T47D (cell line): Measurements from ENCODE around the gene LIX1.
"Not testable (repeated sequence)": the region's sequence is repeated elsewhere in the genome, so short reads cannot be mapped to it uniquely, and the experiment has no call there.

Source experiments
- DNase-seq, 2 experiments: peaks; one replicate each; pipeline versions ENCODE4 v3.0.0 to v3.0.0-alpha.2; 2011 to 2012; ENCODE audit warnings: low read depth in 1 of 2, low spot score in 1 of 2
- JUND ChIP-seq: IDR thresholded peaks from 2 replicates; pipeline ENCODE4 v1.6.1; 2012; ENCODE audit warnings: low read depth
- in situ Hi-C: cut with HindIII; loops from 2 replicates; pipeline ENCODE4 v1.10.0; 2016; ENCODE audit warnings: low sequenced_read_pairs, low pct_unique_long_range_greater_than_20kb

The LIX1 gene

GRCh38 chr5:97142521-97143254 is at the start of gene LIX1:
Gene LIX1, minus strand, starts transcription at chr5:97142611. Its CDS starts 35 bp downstream, at chr5:97142576.
- peak; percentile 16 to 68 for DNase-seq
- in situ Hi-C loops, result no loop called here
- TF ChIP-seq JUND, result no peak

DNA sequence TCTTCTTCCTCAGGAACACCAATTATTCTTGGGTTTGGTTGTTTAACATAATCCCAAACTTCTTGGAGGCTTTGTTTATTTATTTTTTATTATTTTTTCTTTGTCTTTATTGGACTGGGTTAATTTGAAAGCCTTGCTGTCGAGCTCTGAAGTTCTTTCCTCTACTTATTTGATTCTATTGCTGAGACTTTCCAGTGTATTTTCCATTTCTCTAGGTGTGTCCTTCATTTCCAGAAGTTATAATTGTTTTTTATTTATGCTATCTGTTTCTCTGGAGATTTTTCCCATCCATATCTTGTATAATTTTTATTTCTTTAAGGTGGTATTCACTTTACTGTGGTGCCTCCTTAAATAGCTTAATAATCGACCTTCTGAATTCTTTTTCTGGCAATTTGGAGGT is 49.5 kb upstream of the LIX1 start:
- no peak for DNase-seq
- in situ Hi-C loops, result no loop called here
- no peak for TF ChIP-seq JUND

GRCh38 chr5:97189523-97189922 is 47.1 kb upstream of the LIX1 start:
- DNase-seq, in situ Hi-C loops: not testable (repeated sequence)

DNA sequence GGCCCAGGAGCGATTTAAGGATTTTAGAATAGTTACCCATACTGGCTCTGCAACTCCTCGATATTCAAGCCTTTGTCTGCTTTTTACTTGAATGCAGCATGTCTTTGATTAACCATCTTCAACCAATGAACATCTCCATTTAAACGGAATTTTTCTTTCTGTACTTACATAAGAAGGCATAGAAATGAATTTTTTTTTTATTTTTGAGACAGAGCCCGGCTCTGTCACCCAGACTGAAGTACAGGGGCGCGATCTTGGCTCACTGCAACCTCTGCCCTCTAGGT is 41.5 kb upstream of the LIX1 start:
- TF ChIP-seq JUND, result no peak
- no peak for DNase-seq
- in situ Hi-C loops, result no loop called here

- in situ Hi-C loops, result no loop called here
- DNase-seq, result peak; percentile 69 to 98
These were observed 40.9 kb upstream of the LIX1 start, which contains the start of gene RIOK2 for GRCh38 chr5:97183100-97183929. Gene RIOK2, minus strand, starts transcription at chr5:97183247. Its CDS starts 56 bp downstream, at chr5:97183191.

DNA sequence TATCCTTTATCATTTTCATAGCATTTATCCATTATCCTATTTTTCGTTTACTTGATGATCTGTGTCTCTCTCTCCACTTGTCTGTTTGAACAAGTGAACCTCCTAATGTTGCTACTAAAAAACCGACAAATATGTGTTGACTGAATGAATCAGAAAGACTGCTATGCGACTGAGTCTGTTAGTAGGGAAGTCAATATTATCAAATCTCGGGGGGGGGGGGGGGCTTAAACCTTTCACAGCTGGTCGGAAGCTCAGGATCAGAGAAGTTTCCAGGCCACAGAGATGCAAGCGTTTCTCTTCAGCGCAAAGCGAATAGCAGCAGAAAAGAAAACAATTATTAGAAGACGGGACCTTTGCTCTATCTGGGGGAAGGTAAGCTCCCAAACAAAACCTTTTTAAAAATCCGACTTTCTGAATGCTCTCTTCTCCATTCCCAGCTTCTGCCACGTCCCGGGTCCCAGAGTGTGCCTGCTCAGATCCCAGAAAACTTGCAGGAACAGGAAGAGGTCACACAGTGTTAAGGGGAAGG is 40.2 kb upstream of the LIX1 start:
- in situ Hi-C loops, result no loop called here
- TF ChIP-seq JUND, result no peak
- no peak for DNase-seq

More at GRCh38 chr5:97183100-97183929, 40.9 kb upstream of the LIX1 start, which contains the start of gene RIOK2:
- peak; percentile 50; the same call in 1 of the 2 replicates for TF ChIP-seq JUND

DNA sequence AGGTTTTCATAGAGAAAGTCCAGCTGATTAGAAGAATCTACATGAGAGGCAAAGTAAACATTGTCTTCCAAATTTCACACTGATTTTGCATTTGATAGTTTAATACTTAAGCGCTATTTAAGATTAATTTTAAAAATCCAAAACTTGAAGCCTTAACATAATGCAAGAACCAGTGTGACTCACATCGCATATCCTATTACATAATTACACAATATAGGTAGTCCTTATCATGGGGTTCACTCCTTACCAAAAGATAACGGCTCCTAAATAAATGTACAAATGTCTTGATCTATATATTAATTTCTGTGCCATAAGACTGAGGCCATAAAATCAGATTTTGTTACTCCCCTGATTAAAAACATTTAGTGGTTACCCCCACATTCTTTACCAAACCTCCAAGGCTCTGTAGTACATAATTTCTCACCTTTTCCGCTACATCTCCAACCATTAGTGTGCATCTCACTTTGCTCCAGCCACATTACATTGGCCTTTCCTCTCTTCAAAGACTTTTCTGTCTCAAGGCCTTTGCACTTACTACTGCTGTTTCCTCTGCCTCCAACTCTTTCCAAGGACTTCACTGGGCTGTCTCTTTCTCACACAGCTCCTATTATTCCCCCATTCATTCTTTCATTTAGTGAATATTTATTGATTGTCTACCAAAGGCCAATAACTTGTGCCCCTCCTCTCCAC is 39.6 kb upstream of the LIX1 start:
- DNase-seq, result no peak
- no peak for TF ChIP-seq JUND
- in situ Hi-C loops, result no loop called here

DNA sequence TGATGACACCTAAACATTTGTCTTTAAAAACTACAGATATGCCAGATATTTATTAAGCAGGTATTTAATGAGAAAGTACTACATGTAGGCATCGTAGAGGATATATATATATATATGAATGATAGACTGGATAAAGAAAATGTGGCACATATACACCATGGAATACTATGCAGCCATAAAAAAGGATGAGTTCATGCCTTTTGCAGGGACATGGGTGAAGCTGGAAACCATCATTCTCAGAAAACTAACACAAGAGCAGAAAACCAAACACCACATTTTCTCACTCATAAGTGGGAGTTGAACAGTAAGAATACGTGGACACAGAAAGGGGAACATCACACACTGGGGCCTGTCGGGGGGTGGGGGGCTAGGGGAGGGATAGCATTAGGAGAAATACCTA is 37.0 kb upstream of the LIX1 start:
- DNase-seq, in situ Hi-C loops: not testable (repeated sequence)

DNA sequence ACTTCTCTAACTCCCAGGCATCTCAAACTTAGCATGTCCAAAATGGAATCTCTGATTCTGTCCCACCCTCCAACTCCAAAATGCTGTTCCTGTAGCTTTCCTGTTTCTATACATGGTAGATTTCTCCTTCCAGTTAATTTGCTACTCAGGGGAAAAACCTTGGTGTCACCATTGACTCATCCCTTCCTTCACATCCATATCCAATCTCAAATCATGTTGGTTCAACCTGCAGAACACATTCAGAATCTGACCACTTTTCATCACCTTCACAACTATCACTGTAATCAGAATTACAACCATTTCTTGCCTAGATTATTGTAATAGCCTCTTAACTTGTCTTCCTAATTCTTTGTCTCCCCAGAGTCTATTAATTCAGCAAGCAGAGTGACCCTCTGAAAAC is 29.8 kb upstream of the LIX1 start:
- in situ Hi-C loops, result no loop called here
- no peak for DNase-seq
- TF ChIP-seq JUND, result no peak

DNA sequence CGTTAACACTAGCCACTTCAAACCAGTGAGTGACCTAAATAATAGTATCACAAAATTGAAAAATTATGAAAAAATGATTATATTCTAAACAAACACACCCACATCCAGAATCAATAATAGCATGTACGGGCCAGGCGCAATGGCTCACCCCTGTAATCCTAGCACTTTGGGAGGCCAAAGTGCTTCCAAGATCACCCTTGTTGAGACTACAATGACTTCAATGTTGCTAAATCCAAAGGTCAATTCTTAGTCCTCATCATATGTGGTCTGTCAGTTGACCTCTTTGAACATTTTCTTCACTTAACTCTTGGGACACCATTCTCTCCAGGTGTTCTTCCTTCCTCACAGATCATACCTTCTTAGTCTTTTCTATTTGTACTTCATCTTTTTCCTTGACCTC is 29.3 kb upstream of the LIX1 start:
- no peak for DNase-seq
- in situ Hi-C loops, result no loop called here
- no peak for TF ChIP-seq JUND

DNA sequence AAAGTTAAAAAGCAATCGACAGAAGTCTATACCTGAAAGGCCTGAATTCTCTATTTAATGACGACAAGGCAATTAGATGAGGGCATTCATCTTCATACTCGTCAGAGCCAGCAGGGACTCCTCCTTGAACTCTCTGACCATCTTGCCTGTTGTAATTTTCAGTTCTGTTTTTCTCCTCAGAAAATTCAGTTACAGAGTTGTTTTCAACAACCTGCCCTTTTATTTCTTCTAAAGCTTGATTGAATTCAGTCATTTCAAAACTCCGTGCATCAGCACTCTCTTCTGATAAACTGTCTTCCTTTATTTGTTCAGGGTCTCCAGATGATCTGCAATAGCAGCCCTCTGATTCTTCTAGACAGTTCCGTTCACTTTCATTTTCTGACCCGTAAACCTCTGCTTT is 25.0 kb upstream of the LIX1 start:
- in situ Hi-C loops, result no loop called here
- TF ChIP-seq JUND, result no peak
- no peak for DNase-seq

DNA sequence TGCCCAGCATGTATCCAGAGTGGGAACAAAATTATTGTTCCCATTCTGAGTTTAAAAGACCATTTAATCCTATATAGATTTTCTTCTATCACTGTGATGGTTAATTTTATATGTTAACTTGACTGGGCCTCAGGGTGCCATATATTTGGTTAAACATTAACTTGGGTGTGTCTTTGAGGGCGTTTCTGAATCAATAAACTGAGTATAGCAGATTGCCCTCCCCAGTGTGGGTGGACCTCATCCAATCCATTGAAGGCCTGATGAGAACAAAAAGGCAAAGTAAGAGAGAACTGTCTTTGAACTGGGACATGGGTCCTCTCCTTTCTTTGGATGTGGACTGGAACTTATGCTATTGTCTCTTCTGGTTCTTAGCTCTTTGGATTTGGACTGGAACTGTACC is 23.3 kb upstream of the LIX1 start:
- in situ Hi-C loops, result no loop called here
- no peak for DNase-seq
- no peak for TF ChIP-seq JUND

- in situ Hi-C loops, result no loop called here
- no peak for TF ChIP-seq JUND
These were observed 22.4 kb upstream of the LIX1 start for GRCh38 chr5:97164846-97165245.

More at GRCh38 chr5:97164846-97165245, 22.4 kb upstream of the LIX1 start:
- DNase-seq, result no peak
